Ishikawa (cell line): ENCODE results near the gene ARID1B.

Experiments used
- CEBPB ChIP-seq: IDR thresholded peaks from 2 replicates; pipeline ENCODE4 v1.6.1; 2012
- EGR1 ChIP-seq: IDR thresholded peaks from 2 replicates; pipeline ENCODE4 v1.6.1; 2012
- EP300 ChIP-seq: IDR thresholded peaks from 2 replicates; pipeline ENCODE4 v1.6.1; 2012; ENCODE audit warnings: borderline replicate concordance
- FOXM1 ChIP-seq: IDR thresholded peaks from 2 replicates; pipeline ENCODE4 v1.6.1; 2012; ENCODE audit warnings: low read depth, borderline replicate concordance
- MAX ChIP-seq: IDR thresholded peaks from 2 replicates; pipeline ENCODE4 v1.6.1; 2012
- NFIC ChIP-seq: IDR thresholded peaks from 2 replicates; pipeline ENCODE4 v1.6.1; 2012
- RAD21 ChIP-seq: IDR thresholded peaks from 2 replicates; pipeline ENCODE4 v1.6.1; 2012; ENCODE audit warnings: low read depth
- TAF1 ChIP-seq: IDR thresholded peaks from 2 replicates; pipeline ENCODE4 v1.6.1; 2012; ENCODE audit warnings: low read depth, mild to moderate bottlenecking
- TCF12 ChIP-seq: IDR thresholded peaks from 2 replicates; pipeline ENCODE4 v1.6.1; 2012; ENCODE audit warnings: low read depth
- YY1 ChIP-seq: IDR thresholded peaks from 2 replicates; pipeline ENCODE4 v1.6.1; 2012; ENCODE audit warnings: low read depth
- ZBTB7A ChIP-seq: IDR thresholded peaks from 2 replicates; pipeline ENCODE4 v1.6.1; 2012; ENCODE audit warnings: low read depth
- TF ChIP-seq, protein P1 (sequence below): IDR thresholded peaks from 2 replicates; pipeline ENCODE4 v1.6.1; 2012; ENCODE audit warnings: low read depth, mild to moderate bottlenecking
- TF ChIP-seq, protein P2 (sequence below): IDR thresholded peaks from 2 replicates; pipeline ENCODE4 v1.6.1; 2012

- TF ChIP-seq YY1 (no peak), TAF1 (no peak), NFIC (no peak), EP300 (no peak), EGR1 (no peak), CEBPB (no peak), MAX (no peak), ZBTB7A (no peak), RAD21 (no peak), TCF12 (no peak), FOXM1 (no peak)
- TF ChIP-seq, protein P1, sequence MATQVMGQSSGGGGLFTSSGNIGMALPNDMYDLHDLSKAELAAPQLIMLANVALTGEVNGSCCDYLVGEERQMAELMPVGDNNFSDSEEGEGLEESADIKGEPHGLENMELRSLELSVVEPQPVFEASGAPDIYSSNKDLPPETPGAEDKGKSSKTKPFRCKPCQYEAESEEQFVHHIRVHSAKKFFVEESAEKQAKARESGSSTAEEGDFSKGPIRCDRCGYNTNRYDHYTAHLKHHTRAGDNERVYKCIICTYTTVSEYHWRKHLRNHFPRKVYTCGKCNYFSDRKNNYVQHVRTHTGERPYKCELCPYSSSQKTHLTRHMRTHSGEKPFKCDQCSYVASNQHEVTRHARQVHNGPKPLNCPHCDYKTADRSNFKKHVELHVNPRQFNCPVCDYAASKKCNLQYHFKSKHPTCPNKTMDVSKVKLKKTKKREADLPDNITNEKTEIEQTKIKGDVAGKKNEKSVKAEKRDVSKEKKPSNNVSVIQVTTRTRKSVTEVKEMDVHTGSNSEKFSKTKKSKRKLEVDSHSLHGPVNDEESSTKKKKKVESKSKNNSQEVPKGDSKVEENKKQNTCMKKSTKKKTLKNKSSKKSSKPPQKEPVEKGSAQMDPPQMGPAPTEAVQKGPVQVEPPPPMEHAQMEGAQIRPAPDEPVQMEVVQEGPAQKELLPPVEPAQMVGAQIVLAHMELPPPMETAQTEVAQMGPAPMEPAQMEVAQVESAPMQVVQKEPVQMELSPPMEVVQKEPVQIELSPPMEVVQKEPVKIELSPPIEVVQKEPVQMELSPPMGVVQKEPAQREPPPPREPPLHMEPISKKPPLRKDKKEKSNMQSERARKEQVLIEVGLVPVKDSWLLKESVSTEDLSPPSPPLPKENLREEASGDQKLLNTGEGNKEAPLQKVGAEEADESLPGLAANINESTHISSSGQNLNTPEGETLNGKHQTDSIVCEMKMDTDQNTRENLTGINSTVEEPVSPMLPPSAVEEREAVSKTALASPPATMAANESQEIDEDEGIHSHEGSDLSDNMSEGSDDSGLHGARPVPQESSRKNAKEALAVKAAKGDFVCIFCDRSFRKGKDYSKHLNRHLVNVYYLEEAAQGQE = no peak
- TF ChIP-seq, protein P2, sequence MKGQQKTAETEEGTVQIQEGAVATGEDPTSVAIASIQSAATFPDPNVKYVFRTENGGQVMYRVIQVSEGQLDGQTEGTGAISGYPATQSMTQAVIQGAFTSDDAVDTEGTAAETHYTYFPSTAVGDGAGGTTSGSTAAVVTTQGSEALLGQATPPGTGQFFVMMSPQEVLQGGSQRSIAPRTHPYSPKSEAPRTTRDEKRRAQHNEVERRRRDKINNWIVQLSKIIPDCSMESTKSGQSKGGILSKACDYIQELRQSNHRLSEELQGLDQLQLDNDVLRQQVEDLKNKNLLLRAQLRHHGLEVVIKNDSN = no peak
These were observed 462.5 kb downstream of the ARID1B start for GRCh38 chr6:157239671-157240058.
